Nephron progenitor cell (in vitro differentiated cells): ENCODE results near the gene SHISA7.
"Not testable (repeated sequence)": the region's sequence is repeated elsewhere in the genome, so short reads cannot be mapped to it uniquely, and the experiment has no call there.

Experiments used
- DNase-seq: peaks from one replicate; pipeline ENCODE4 v3.0.0; 2021
- H3K27ac Mint-ChIP-seq: 2 replicates; pipeline ENCODE4 v1.8.0; 2021; ENCODE audit warnings: mild to moderate bottlenecking, moderate library complexity, mixed read lengths
- H3K27me3 Mint-ChIP-seq: 2 replicates; pipeline ENCODE4 v1.8.0; 2021; ENCODE audit warnings: mild to moderate bottlenecking, low read depth, mixed read lengths; ENCODE audit not compliant: poor library complexity
- H3K36me3 Mint-ChIP-seq: 2 replicates; pipeline ENCODE4 v1.8.0; 2021; ENCODE audit warnings: low read depth, mixed read lengths
- H3K4me1 Mint-ChIP-seq: 2 replicates; pipeline ENCODE4 v1.8.0; 2021; ENCODE audit warnings: mixed read lengths
- H3K4me3 Mint-ChIP-seq: 2 replicates; pipeline ENCODE4 v1.8.0; 2021; ENCODE audit warnings: mild to moderate bottlenecking, moderate library complexity, mixed read lengths
- H3K9me3 Mint-ChIP-seq: 2 replicates; pipeline ENCODE4 v1.8.0; 2021; ENCODE audit warnings: mild to moderate bottlenecking, moderate library complexity, mixed read lengths
- CTCF ChIP-seq: fragments of 200-600 bp; sonication (generic); IDR thresholded peaks from 2 replicates; pipeline ENCODE4 v1.5.0; 2021; ENCODE audit warnings: antibody characterized with exemption

The SHISA7 gene

GRCh38 chr19:55407800-55408532 is 35.1 kb downstream of the SHISA7 start:
- Mint-ChIP-seq H3K27me3 (peaks cover 24% of the 10 kb centered on the region), H3K27ac (peak overlapping the region; percentile 99), H3K9me3 (peaks cover 32% of the 10 kb centered on the region), H3K4me1 (peaks cover 30% of the 10 kb centered on the region), H3K4me3 (peak overlapping the region; percentile 90), H3K36me3 (peaks cover 48% of the 10 kb centered on the region)
- no peak for TF ChIP-seq CTCF
- DNase-seq = peak; percentile 97

DNA sequence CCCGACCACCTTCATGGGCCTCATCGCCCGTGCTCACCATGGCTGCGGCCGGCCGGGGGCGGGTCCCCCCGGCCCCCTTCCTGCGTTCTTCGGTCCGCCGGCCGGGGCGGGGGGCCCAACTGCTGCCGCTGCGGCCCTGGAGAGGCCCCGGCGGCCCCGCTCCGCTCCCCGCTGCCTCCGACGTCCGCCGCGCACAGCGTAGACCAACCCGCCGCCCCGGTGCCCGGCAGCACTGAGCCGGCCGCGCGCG is 35.6 kb downstream of the SHISA7 start, which contains the start of gene UBE2S:
TSS of gene UBE2S (minus strand) at position 239 of the 250 bp plus-strand sequence. CDS start at position 40, 199 bp downstream.
- peaks cover 24% of the 10 kb centered on the region for H3K27me3 Mint-ChIP-seq
- H3K9me3 Mint-ChIP-seq = peaks cover 32% of the 10 kb centered on the region
- not testable (repeated sequence) for DNase-seq
- H3K27ac Mint-ChIP-seq = peak within 1 kb of the TSS; percentile 99
- peaks cover 31% of the 10 kb centered on the region for H3K4me1 Mint-ChIP-seq
- H3K4me3 Mint-ChIP-seq = peak within 1 kb of the TSS; percentile 90
- peaks cover 53% of the 10 kb centered on the region for H3K36me3 Mint-ChIP-seq

GRCh38 chr19:55406826-55407549 is 36.1 kb downstream of the SHISA7 start:
- DNase-seq = no peak
- peak overlapping the region; percentile 95 for H3K27ac Mint-ChIP-seq
- TF ChIP-seq CTCF = no peak
- H3K4me3 Mint-ChIP-seq = peak overlapping the region; percentile 90
- H3K36me3 Mint-ChIP-seq = peaks cover 57% of the 10 kb centered on the region
- H3K4me1 Mint-ChIP-seq = peaks cover 35% of the 10 kb centered on the region
- peaks cover 32% of the 10 kb centered on the region for H3K9me3 Mint-ChIP-seq
- H3K27me3 Mint-ChIP-seq = peaks cover 21% of the 10 kb centered on the region

- peaks cover 38% of the 10 kb centered on the region for H3K4me1 Mint-ChIP-seq
- peak overlapping the region; percentile 95 for H3K27ac Mint-ChIP-seq
- H3K4me3 Mint-ChIP-seq = peak overlapping the region; percentile 90
- H3K9me3 Mint-ChIP-seq = peaks cover 30% of the 10 kb centered on the region
- H3K27me3 Mint-ChIP-seq = peaks cover 16% of the 10 kb centered on the region
- peaks cover 60% of the 10 kb centered on the region for H3K36me3 Mint-ChIP-seq
- DNase-seq = no peak
- no peak for TF ChIP-seq CTCF
These were observed 36.8 kb downstream of the SHISA7 start for GRCh38 chr19:55406091-55406825.

DNA sequence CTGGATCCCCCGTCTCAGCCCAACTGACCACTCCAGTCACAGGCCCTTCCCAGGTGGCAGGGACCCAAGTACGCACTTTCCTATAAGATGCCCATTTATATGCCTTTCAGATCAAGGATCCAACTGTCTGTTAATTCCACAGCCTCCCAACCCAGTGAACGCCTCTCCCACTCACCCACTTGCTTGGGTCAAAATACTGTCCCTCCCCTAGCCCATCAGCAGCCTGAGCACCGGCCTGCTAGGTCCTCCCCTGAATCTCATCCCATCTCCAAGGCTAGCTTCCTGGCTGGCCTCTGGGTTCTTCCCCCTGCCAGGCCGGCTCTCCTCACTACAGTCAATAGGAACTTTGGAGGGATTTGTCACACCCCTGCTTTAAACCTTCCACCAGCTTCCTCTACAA is 37.5 kb downstream of the SHISA7 start:
- no peak for DNase-seq
- Mint-ChIP-seq H3K4me1 (peaks cover 41% of the 10 kb centered on the region), H3K9me3 (peaks cover 25% of the 10 kb centered on the region), H3K36me3 (peaks cover 62% of the 10 kb centered on the region), H3K27me3 (peaks cover 16% of the 10 kb centered on the region), H3K27ac (peak overlapping the region; percentile 95), H3K4me3 (peak overlapping the region; percentile 90)
- no peak for TF ChIP-seq CTCF

DNA sequence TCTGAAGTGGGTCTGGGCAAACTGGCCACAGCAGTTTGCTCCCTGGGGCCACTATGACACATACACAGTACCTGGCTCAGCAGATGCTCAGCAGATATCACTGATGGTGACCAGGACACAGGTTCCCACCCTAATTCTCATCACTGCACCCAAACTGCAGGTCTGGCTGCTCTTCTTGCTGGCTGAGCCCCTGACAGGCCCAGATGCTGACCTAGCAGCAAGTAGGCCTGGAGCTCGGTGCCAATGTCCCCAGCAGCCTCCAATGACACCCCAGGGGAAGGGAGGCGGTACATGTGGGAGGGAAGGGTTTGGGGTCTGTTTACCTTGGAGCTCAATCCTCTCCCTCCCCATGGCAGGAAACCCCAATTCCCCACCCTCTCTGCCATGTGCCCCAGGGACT is 40.6 kb downstream of the SHISA7 start:
- DNase-seq = no peak
- Mint-ChIP-seq H3K36me3 (peaks cover 57% of the 10 kb centered on the region), H3K9me3 (no peaks in the 10 kb centered on the region), H3K27me3 (peaks cover 6% of the 10 kb centered on the region), H3K27ac (peak overlapping the region; percentile 80), H3K4me3 (no peak overlapping the region), H3K4me1 (peaks cover 45% of the 10 kb centered on the region)
- TF ChIP-seq CTCF = no peak

DNA sequence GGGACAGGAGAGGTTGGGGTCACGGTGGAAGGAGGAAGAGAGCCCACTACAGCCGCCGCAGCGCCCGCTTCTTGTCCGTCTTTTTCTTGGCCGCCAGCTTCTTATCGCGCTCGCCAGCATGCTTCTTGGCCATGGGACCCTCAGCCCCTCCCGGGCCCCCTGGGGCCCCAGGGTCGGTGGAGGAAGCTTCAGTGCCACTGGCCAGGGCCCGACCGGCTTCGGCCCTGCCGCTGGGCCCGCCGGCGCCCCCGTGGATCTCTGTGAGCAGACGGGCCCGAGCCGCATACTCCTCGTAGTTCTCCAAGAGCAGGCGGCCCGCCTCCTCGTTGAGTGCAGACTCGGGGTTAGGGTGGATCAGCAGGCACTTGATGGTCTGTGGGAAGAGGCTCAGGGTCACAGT is 41.7 kb downstream of the SHISA7 start:
- Mint-ChIP-seq H3K4me1 (peaks cover 37% of the 10 kb centered on the region), H3K27ac (peak overlapping the region; percentile 80), H3K36me3 (peaks cover 57% of the 10 kb centered on the region)
- H3K4me3 Mint-ChIP-seq, H3K9me3 Mint-ChIP-seq, H3K27me3 Mint-ChIP-seq, DNase-seq: not testable (repeated sequence)
